Lower lobe of right lung (tissue), 2 donors: ENCODE results near the gene SH3PXD2A. TPM values are rescaled to one million over a fixed set of nuclear protein-coding genes. Genes with fewer than 3 reads are reported as not detected.
A peak's percentile ranks its signal among the peaks of the same experiment; 100 is the strongest.
"Not testable (repeated sequence)": the region's sequence is repeated elsewhere in the genome, so short reads cannot be mapped to it uniquely, and the experiment has no call there.

ENCODE experiments used
- ATAC-seq, 2 donors: fragments of 200-7000 bp; cut with Tn5 transposase; one replicate each; pipeline ENCODE4 v1.9.1; 2020 to 2022; ENCODE audit warnings: mild to moderate bottlenecking in 2 of 2, moderate library complexity in 2 of 2
- DNase-seq: peaks from one replicate; pipeline ENCODE4 v3.0.0-alpha.2; 2020
- H3K27ac ChIP-seq: fragments of 200-600 bp; one replicate; pipeline ENCODE4 v1.8.0; 2022
- H3K27me3 ChIP-seq: fragments of 200-600 bp; one replicate; pipeline ENCODE4 v1.8.0; 2022; ENCODE audit warnings: low read depth
- H3K36me3 ChIP-seq: fragments of 200-600 bp; one replicate; pipeline ENCODE4 v1.8.0; 2022; ENCODE audit warnings: mild to moderate bottlenecking
- H3K4me1 ChIP-seq: fragments of 200-600 bp; one replicate; pipeline ENCODE4 v1.8.0; 2022
- H3K4me3 ChIP-seq: fragments of 200-600 bp; one replicate; pipeline ENCODE4 v1.8.0; 2022; ENCODE audit warnings: mild to moderate bottlenecking
- H3K9me3 ChIP-seq: fragments of 200-600 bp; one replicate; pipeline ENCODE4 v1.8.0; 2022
- intact Hi-C: fragments of 100-400 bp; cut with DNase I; formaldehyde crosslinking; loops from one replicate; pipeline ENCODE4 v1.11.0; 2022
- total RNA-seq: library from RNA; stranded (reverse); fragmentation: NEBNext Ultra II Directional; extraction: Animal tissue kit (Norgen Biotek cat#: 25700); gene quantifications from one replicate; pipeline ENCODE4 v1.2.1, GENCODE V29; 2021
- TF ChIP-seq, protein P1 (sequence below): fragments of 200-600 bp; IDR thresholded peaks from one replicate; pipeline ENCODE4 v1.8.0; 2022; ENCODE audit warnings: antibody characterized with exemption, mild to moderate bottlenecking
- donor health status: DM: no; HTN: yes; CAD: no; lungs with severe emphysema.

The SH3PXD2A gene
- total RNA-seq, 1 donor from 2014 or later: 34.8 TPM

DNA sequence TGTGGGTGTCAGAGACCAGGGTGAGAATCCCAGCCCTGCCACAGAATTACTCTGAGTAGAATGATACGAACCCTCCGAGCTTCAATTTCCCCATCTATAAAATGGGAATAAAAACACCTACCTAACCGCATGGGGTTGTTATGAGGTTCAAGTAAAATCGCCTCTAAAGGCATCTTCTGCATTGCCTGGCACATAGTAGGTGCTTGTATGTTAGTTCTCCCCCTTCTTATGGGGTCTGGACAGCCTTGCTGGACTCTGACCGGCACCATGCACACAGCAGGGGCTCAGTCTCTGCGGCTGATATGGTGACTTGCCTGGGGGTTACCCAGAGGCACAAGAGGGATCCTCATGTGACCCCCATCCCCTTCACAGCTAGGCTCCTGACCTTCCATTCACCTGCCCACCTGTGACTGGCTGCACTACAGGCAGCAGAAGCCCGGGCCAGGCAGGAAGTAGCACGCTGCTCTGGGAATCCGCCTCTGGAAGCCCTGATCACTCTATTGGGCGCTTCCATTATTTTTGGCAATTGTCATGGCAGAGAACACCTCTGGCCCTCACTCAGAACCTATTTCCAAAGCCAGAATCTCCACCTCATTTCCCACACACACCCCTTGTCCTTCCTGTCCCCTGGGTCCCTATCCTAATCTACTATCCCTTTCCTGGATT, 6.0 kb downstream of the SH3PXD2A start:
- TF ChIP-seq, protein P1, sequence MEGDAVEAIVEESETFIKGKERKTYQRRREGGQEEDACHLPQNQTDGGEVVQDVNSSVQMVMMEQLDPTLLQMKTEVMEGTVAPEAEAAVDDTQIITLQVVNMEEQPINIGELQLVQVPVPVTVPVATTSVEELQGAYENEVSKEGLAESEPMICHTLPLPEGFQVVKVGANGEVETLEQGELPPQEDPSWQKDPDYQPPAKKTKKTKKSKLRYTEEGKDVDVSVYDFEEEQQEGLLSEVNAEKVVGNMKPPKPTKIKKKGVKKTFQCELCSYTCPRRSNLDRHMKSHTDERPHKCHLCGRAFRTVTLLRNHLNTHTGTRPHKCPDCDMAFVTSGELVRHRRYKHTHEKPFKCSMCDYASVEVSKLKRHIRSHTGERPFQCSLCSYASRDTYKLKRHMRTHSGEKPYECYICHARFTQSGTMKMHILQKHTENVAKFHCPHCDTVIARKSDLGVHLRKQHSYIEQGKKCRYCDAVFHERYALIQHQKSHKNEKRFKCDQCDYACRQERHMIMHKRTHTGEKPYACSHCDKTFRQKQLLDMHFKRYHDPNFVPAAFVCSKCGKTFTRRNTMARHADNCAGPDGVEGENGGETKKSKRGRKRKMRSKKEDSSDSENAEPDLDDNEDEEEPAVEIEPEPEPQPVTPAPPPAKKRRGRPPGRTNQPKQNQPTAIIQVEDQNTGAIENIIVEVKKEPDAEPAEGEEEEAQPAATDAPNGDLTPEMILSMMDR: no peak
- Histone ChIP-seq H3K36me3 (no peaks in the 10 kb centered on the region), H3K9me3 (no peaks in the 10 kb centered on the region), H3K4me3 (peak overlapping the region; percentile 11), H3K27me3 (no peaks in the 10 kb centered on the region), H3K27ac (peak overlapping the region; percentile 53), H3K4me1 (peaks cover 69% of the 10 kb centered on the region)
- ATAC-seq (no peak), DNase-seq (no peak)
- intact Hi-C loops: no loop called here

- Histone ChIP-seq H3K9me3 (no peaks in the 10 kb centered on the region), H3K4me3 (no peak overlapping the region), H3K4me1 (peaks cover 69% of the 10 kb centered on the region), H3K27me3 (no peaks in the 10 kb centered on the region), H3K36me3 (no peaks in the 10 kb centered on the region), H3K27ac (no peak overlapping the region)
- TF ChIP-seq, protein P1: no peak
- ATAC-seq (no peak), DNase-seq (no peak)
- intact Hi-C loops: no loop called here
Observed at GRCh38 chr10:103847909-103848468, 7.4 kb downstream of the SH3PXD2A start.

DNA sequence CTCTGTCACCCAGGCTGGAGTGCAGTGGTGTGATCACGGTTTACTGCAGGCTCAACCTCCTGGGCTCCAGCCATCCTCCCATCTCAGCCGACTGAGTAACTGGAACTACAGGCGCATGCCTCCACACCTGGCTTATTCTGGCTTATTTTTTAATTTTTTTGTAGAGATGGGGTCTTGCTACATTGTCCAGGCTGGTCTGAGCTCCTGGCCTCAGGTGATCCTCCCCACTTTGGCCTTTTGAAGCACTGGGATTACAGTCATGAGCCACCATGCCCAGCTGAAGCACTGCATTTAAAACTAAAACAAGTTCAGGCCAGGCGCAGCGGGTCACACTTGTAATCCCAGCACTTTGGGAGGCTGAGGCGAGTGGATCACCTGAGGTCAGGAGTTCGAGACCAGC, 8.0 kb downstream of the SH3PXD2A start:
- H3K36me3 ChIP-seq: no peaks in the 10 kb centered on the region
- H3K4me1 ChIP-seq: peaks cover 67% of the 10 kb centered on the region
- H3K27ac ChIP-seq: no peak overlapping the region
- no peak overlapping the region for H3K4me3 ChIP-seq
- DNase-seq: no peak
- intact Hi-C loops: no loop called here
- ATAC-seq: no peak
- no peaks in the 10 kb centered on the region for H3K27me3 ChIP-seq
- TF ChIP-seq, protein P1: no peak
- H3K9me3 ChIP-seq: no peaks in the 10 kb centered on the region

GRCh38 chr10:103845972-103846371, 9.4 kb downstream of the SH3PXD2A start:
- DNase-seq (no peak), ATAC-seq (peak; percentile 39 to 71)
- peaks cover 57% of the 10 kb centered on the region for H3K4me1 ChIP-seq
- TF ChIP-seq, protein P1: no peak
- no peak overlapping the region for H3K4me3 ChIP-seq
- no peak overlapping the region for H3K27ac ChIP-seq
- no peaks in the 10 kb centered on the region for H3K36me3 ChIP-seq
- H3K9me3 ChIP-seq: no peaks in the 10 kb centered on the region
- intact Hi-C loops: no loop called here
- no peaks in the 10 kb centered on the region for H3K27me3 ChIP-seq

- H3K27me3 ChIP-seq, ATAC-seq, DNase-seq, H3K9me3 ChIP-seq, intact Hi-C loops, H3K27ac ChIP-seq, H3K4me3 ChIP-seq, H3K36me3 ChIP-seq: not testable (repeated sequence)
- H3K4me1 ChIP-seq: peaks cover 57% of the 10 kb centered on the region
Observed at GRCh38 chr10:103845346-103845745, 10.0 kb downstream of the SH3PXD2A start.

- intact Hi-C loops: no loop called here
- peaks cover 52% of the 10 kb centered on the region for H3K4me1 ChIP-seq
- H3K27ac ChIP-seq: peak overlapping the region; percentile 41
- TF ChIP-seq, protein P1: no peak
- no peaks in the 10 kb centered on the region for H3K36me3 ChIP-seq
- H3K4me3 ChIP-seq: no peak overlapping the region
- no peaks in the 10 kb centered on the region for H3K27me3 ChIP-seq
- DNase-seq (no peak), ATAC-seq (peak in 1 of 2 donors; percentile 9)
- no peaks in the 10 kb centered on the region for H3K9me3 ChIP-seq
Observed at GRCh38 chr10:103843854-103844570, 11.4 kb downstream of the SH3PXD2A start.
